Loucy (cell line): ENCODE data around the gene GDF2.

ENCODE experiments used
- H2AFZ ChIP-seq: fragments of 200-600 bp; sonication (generic); 2 replicates; pipeline ENCODE4 v1.6.0; 2016; ENCODE audit warnings: antibody characterized with exemption, mild to moderate bottlenecking, low read length, moderate library complexity
- H3F3A ChIP-seq: fragments of 200-600 bp; 2 replicates; pipeline ENCODE4 v1.6.0; 2016; ENCODE audit warnings: antibody characterized with exemption, low read depth, mild to moderate bottlenecking
- H3K27me3 ChIP-seq: fragments of 200-600 bp; sonication (generic); 2 replicates; pipeline ENCODE4 v1.6.1; 2014; ENCODE audit warnings: low read length, mild to moderate bottlenecking; ENCODE audit not compliant: insufficient read depth, poor library complexity, severe bottlenecking
- H3K36me3 ChIP-seq: fragments of 200-600 bp; sonication (generic); 2 replicates; pipeline ENCODE4 v1.6.1; 2016; ENCODE audit warnings: low read length; ENCODE audit not compliant: insufficient read depth
- H3K4me1 ChIP-seq: fragments of 200-600 bp; sonication (generic); 2 replicates; pipeline ENCODE4 v1.5.1; 2014; ENCODE audit warnings: low read length, mild to moderate bottlenecking; ENCODE audit not compliant: insufficient read depth, poor library complexity, severe bottlenecking
- H3K4me2 ChIP-seq: fragments of 200-600 bp; sonication (generic); 2 replicates; pipeline ENCODE4 v1.6.0; 2014; ENCODE audit warnings: antibody characterized with exemption, low read length, low read depth, mild to moderate bottlenecking; ENCODE audit not compliant: poor library complexity, severe bottlenecking
- H3K4me3 ChIP-seq: fragments of 200-600 bp; sonication (generic); 2 replicates; pipeline ENCODE4 v1.5.1; 2014; ENCODE audit warnings: low read length, mild to moderate bottlenecking, mixed read lengths; ENCODE audit not compliant: poor library complexity, severe bottlenecking
- H3K79me2 ChIP-seq: fragments of 200-600 bp; sonication (generic); 2 replicates; pipeline ENCODE4 v1.6.1; 2014; ENCODE audit warnings: low read length; ENCODE audit not compliant: insufficient read depth
- H3K9ac ChIP-seq: fragments of 200-600 bp; sonication (generic); 2 replicates; pipeline ENCODE4 v1.6.0; 2014; ENCODE audit warnings: mild to moderate bottlenecking, low read depth, low read length, moderate library complexity; ENCODE audit not compliant: poor library complexity, severe bottlenecking
- H3K9me2 ChIP-seq: fragments of 200-600 bp; sonication (generic); replicated peaks from 2 replicates; pipeline ENCODE4 v1.6.1; 2016; ENCODE audit warnings: low read depth, low read length, mixed read lengths
- H3K9me3 ChIP-seq: fragments of 200-600 bp; sonication (generic); 2 replicates; pipeline ENCODE4 v1.6.1; 2014; ENCODE audit warnings: mild to moderate bottlenecking, antibody characterized with exemption, low read length, low read depth; ENCODE audit not compliant: insufficient read depth
- H4K20me1 ChIP-seq: fragments of 200-600 bp; sonication (generic); 2 replicates; pipeline ENCODE4 v1.6.0; 2014; ENCODE audit warnings: antibody characterized with exemption, low read length, mild to moderate bottlenecking; ENCODE audit not compliant: insufficient read depth, poor library complexity, severe bottlenecking
- EZH2phosphoT487 ChIP-seq: fragments of 200-600 bp; IDR thresholded peaks from 2 replicates; pipeline ENCODE4 v1.6.1; 2018; ENCODE audit warnings: antibody characterized with exemption, mild to moderate bottlenecking, moderate library complexity, borderline replicate concordance
- TF ChIP-seq, protein P1 (sequence below): fragments of 200-600 bp; sonication (generic); conservative IDR thresholded peaks from 2 replicates; pipeline ENCODE4 v1.5.1; 2014; ENCODE audit warnings: mild to moderate bottlenecking, antibody characterized with exemption, low read length

GDF2 gene

DNA sequence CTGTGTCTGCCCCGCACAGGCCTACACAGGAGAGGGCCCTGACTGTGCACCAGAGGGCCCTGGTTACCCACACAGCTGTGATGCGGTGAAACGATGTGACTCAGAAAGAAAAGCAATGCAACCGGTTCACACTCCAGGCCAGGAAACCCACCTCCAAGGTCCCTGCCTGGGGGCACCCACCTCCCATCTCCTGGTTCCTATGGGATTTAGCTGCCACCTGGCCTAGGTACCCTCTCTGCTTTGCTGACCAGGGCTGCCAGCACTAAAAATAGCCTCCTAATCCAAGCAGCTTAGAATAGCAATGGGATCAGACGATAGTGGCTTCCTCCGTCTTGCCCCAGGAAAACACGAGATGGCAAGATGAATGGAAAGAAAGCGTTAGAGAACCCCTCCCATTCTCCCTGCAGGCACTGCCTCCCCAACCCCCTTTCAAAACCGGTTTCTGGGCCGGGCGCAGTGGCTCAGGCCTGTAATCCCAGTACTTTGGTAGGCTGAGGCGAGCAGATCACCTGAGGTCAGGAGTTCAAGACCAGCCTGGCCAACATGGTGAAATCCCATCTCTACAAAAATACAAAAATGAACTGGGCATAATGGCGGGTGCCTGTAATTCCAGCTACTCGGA is 38.3 kb downstream of the GDF2 start:
- H3K9me2 ChIP-seq = no peaks in the 10 kb centered on the region
- no peak for TF ChIP-seq EZH2phosphoT487
- TF ChIP-seq, protein P1, sequence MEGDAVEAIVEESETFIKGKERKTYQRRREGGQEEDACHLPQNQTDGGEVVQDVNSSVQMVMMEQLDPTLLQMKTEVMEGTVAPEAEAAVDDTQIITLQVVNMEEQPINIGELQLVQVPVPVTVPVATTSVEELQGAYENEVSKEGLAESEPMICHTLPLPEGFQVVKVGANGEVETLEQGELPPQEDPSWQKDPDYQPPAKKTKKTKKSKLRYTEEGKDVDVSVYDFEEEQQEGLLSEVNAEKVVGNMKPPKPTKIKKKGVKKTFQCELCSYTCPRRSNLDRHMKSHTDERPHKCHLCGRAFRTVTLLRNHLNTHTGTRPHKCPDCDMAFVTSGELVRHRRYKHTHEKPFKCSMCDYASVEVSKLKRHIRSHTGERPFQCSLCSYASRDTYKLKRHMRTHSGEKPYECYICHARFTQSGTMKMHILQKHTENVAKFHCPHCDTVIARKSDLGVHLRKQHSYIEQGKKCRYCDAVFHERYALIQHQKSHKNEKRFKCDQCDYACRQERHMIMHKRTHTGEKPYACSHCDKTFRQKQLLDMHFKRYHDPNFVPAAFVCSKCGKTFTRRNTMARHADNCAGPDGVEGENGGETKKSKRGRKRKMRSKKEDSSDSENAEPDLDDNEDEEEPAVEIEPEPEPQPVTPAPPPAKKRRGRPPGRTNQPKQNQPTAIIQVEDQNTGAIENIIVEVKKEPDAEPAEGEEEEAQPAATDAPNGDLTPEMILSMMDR = no peak
- H4K20me1 ChIP-seq = no peaks in the 10 kb centered on the region
- H3K9me3 ChIP-seq = no peaks in the 10 kb centered on the region
- no peaks in the 10 kb centered on the region for H3F3A ChIP-seq
- H3K27me3 ChIP-seq = no peaks in the 10 kb centered on the region
- H2AFZ ChIP-seq = no peak overlapping the region; the same call in 1 of the 2 replicates
- no peak overlapping the region for H3K4me2 ChIP-seq
- H3K4me1 ChIP-seq = no peaks in the 10 kb centered on the region
- H3K79me2 ChIP-seq = no peaks in the 10 kb centered on the region
- H3K9ac ChIP-seq = no peak overlapping the region
- H3K36me3 ChIP-seq = no peaks in the 10 kb centered on the region
- no peak overlapping the region for H3K4me3 ChIP-seq

DNA sequence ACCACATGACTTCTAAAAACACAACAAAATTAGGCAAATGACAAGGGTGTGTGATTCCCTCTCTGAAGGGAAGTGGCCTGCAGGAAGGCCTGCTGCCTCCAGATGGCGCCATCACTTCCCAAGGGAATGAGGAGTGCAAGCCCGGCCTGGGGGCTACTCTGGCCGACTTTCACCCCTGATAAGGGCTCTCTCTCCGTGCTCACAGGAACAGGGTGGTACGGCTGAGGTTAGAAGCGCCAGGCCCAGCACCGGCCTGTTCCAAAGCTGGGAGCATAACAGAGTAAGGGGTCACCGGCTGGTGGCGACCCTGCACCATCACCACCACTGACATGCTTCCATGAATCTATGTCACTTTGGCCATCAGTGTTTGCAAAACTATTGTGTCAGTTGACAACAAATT is 39.0 kb downstream of the GDF2 start:
- H3K36me3 ChIP-seq = no peaks in the 10 kb centered on the region
- no peak overlapping the region for H3K4me2 ChIP-seq
- no peaks in the 10 kb centered on the region for H3F3A ChIP-seq
- TF ChIP-seq, protein P1 = peak; percentile 97
- TF ChIP-seq EZH2phosphoT487 = no peak
- no peaks in the 10 kb centered on the region for H3K27me3 ChIP-seq
- H4K20me1 ChIP-seq = no peaks in the 10 kb centered on the region
- no peaks in the 10 kb centered on the region for H3K9me2 ChIP-seq
- no peaks in the 10 kb centered on the region for H3K4me1 ChIP-seq
- no peaks in the 10 kb centered on the region for H3K9me3 ChIP-seq
- H3K4me3 ChIP-seq = no peak overlapping the region
- H3K79me2 ChIP-seq = no peaks in the 10 kb centered on the region
- H3K9ac ChIP-seq = no peak overlapping the region
- H2AFZ ChIP-seq = peak overlapping the region; percentile 21; the same call in 1 of the 2 replicates

DNA sequence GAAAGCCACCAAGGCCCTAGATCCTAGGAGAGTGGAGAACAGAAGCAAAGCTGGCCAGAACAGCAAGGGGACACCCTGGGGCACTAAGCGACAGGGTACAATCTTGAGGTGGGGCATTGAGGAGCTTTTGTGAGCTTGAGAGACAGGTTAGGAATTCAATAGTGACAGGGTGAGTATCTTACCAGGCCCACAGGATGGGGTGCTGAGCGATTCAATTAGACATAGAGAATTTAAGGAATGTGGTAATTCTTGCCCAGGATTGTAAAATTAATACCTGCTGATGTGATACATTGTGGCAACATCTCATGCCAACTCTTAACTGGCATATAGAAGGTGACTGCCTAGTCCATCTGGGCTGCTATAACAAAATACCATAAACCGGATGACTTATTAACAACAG is 39.9 kb downstream of the GDF2 start:
- Histone ChIP-seq H3F3A (no peaks in the 10 kb centered on the region), H3K9me2 (no peaks in the 10 kb centered on the region), H2AFZ (no peak overlapping the region), H3K9me3 (no peaks in the 10 kb centered on the region), H3K36me3 (no peaks in the 10 kb centered on the region), H3K4me1 (no peaks in the 10 kb centered on the region), H3K27me3 (no peaks in the 10 kb centered on the region), H3K9ac (no peak overlapping the region), H4K20me1 (no peaks in the 10 kb centered on the region), H3K4me2 (no peak overlapping the region), H3K4me3 (no peak overlapping the region), H3K79me2 (no peaks in the 10 kb centered on the region)
- no peak for TF ChIP-seq EZH2phosphoT487
- TF ChIP-seq, protein P1 = no peak
